Coronary artery (tissue), 2 donors: ENCODE measurements around the gene MS4A12.
"Not testable (repeated sequence)": the region's sequence is repeated elsewhere in the genome, so short reads cannot be mapped to it uniquely, and the experiment has no call there.

Experiments used
- DNase-seq: peaks from one replicate; pipeline ENCODE4 v3.0.0-alpha.2; 2017; ENCODE audit warnings: low spot score
- H3K27ac ChIP-seq, 2 donors: fragments of 200-600 bp; sonication (generic); one replicate each; pipeline ENCODE4 v1.5.1; 2016 to 2019
- H3K4me3 ChIP-seq: fragments of 200-600 bp; sonication (generic); 2 replicates; pipeline ENCODE4 v1.5.1; 2016; ENCODE audit warnings: mild to moderate bottlenecking, moderate library complexity
- CTCF ChIP-seq: fragments of 200-600 bp; sonication (generic); IDR thresholded peaks from one replicate; pipeline ENCODE4 v1.5.1; 2019; ENCODE audit warnings: antibody characterized with exemption

Gene MS4A12, protein sequence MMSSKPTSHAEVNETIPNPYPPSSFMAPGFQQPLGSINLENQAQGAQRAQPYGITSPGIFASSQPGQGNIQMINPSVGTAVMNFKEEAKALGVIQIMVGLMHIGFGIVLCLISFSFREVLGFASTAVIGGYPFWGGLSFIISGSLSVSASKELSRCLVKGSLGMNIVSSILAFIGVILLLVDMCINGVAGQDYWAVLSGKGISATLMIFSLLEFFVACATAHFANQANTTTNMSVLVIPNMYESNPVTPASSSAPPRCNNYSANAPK

GRCh38 chr11:60492488-60493009, at the start of gene MS4A12:
Gene MS4A12, plus strand, starts transcription at chr11:60492778. Its CDS starts 4,541 bp downstream, at chr11:60497319.
- Histone ChIP-seq H3K27ac (no peak within 1 kb of the TSS), H3K4me3 (no peak within 1 kb of the TSS)
- TF ChIP-seq CTCF: no peak
- DNase-seq: no peak

DNA sequence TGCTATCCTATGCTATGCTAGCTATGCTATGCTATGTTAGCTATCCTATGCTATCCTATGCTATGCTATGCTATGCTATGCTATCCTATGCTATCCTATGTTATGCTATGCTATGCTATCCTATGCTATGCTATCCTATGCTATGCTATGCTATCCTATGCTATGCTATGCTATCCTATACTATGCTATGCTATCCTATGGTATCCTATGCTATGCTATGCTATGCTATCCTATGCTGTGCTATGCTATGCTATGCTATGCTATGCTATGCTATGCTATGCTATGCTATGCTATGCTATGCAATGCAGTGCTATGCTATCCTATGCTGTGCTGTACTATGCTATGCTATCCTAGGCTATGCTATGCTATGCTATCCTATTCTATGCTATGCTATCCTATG, 45.5 kb upstream of the MS4A12 start:
- no peak overlapping the region for H3K4me3 ChIP-seq
- no peak overlapping the region for H3K27ac ChIP-seq
- no peak for DNase-seq
- TF ChIP-seq CTCF: no peak

DNA sequence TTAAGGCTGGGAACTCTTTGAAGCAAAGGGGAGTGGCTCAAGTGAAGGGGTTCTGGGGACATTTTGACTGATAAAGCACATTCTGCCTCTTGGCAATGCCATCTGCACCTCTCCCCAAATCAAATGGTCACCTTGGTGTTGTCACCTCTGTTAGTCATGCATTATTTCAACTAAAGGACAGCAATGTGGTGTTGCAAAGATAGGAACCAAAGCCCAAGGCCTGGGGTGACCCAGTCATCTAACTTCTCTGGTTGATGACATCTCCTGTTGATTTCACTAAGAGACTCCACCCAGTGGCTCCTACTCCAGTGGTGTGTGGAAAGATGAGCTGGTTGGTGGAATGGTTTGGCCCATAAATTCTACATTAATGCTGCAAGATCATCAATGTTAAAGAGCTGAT, 44.7 kb upstream of the MS4A12 start:
- Histone ChIP-seq H3K27ac (no peak overlapping the region), H3K4me3 (no peak overlapping the region)
- DNase-seq: no peak
- TF ChIP-seq CTCF: no peak

- not testable (repeated sequence) for H3K4me3 ChIP-seq, DNase-seq, H3K27ac ChIP-seq
Observed at GRCh38 chr11:60451185-60451584, 41.4 kb upstream of the MS4A12 start.

- H3K27ac ChIP-seq: no peak overlapping the region
- no peak overlapping the region for H3K4me3 ChIP-seq
- no peak for TF ChIP-seq CTCF
- DNase-seq: no peak
Observed at GRCh38 chr11:60454212-60454611, 38.4 kb upstream of the MS4A12 start.

GRCh38 chr11:60455531-60456042, 37.0 kb upstream of the MS4A12 start, which contains the start of gene MS4A1:
Gene MS4A1, plus strand, starts transcription at chr11:60455847. Its CDS starts 6,528 bp downstream, at chr11:60462375.
- Histone ChIP-seq H3K27ac (no peak within 1 kb of the TSS), H3K4me3 (no peak within 1 kb of the TSS)
- TF ChIP-seq CTCF: no peak
- DNase-seq: no peak

GRCh38 chr11:60457576-60457975, 35.0 kb upstream of the MS4A12 start:
- H3K27ac ChIP-seq: no peak overlapping the region
- H3K4me3 ChIP-seq: no peak overlapping the region
- no peak for DNase-seq
- no peak for TF ChIP-seq CTCF
